Esophagus squamous epithelium (tissue), 5 donors: ENCODE measurements around the gene TUBA4B. TPM values are rescaled to one million over a fixed set of nuclear protein-coding genes. Genes with fewer than 3 reads are reported as not detected.
A peak's percentile ranks its signal among the peaks of the same experiment; 100 is the strongest.

Experiments used
- DNase-seq: peaks from one replicate; lab custom pipeline; 2025; lab: John Stamatoyannopoulos, UW
- H3K27ac ChIP-seq, 4 donors: fragments of 200-600 bp; sonication (generic); one replicate each; pipeline ENCODE4 v1.5.1; 2016 to 2019; ENCODE audit warnings: mild to moderate bottlenecking in 1 of 4
- H3K27me3 ChIP-seq, 4 donors: fragments of 200-600 bp; sonication (generic); 1 replicate in 3 of 4; 2 replicates in 1 of 4; pipeline versions ENCODE4 v1.5.1 to v1.6.0; 2017 to 2021; ENCODE audit warnings: antibody characterized with exemption in 1 of 4
- H3K36me3 ChIP-seq, 3 donors: fragments of 200-600 bp; sonication (generic); one replicate each; pipeline ENCODE4 v1.5.1; 2016 to 2019
- H3K4me1 ChIP-seq, 3 donors: fragments of 200-600 bp; sonication (generic); one replicate each; pipeline ENCODE4 v1.5.1; 2017 to 2019
- H3K4me3 ChIP-seq, 4 donors: fragments of 200-600 bp; sonication (generic); 1 replicate in 3 of 4; 2 replicates in 1 of 4; pipeline ENCODE4 v1.5.1; 2016 to 2019; ENCODE audit warnings: mild to moderate bottlenecking in 2 of 4, moderate library complexity in 1 of 4
- H3K9me3 ChIP-seq, 3 donors: fragments of 200-600 bp; sonication (generic); one replicate each; pipeline ENCODE4 v1.5.1; 2016 to 2019
- CTCF ChIP-seq, 6 experiments: fragments of 450-650 bp in 4 of 6; fragments of 200-600 bp in 2 of 6; sonication (generic) in 2 of 6; IDR thresholded peaks; one replicate each; pipeline ENCODE4 v1.5.1; 2016 to 2019; ENCODE audit warnings: antibody characterized with exemption in 6 of 6, mild to moderate bottlenecking in 4 of 6, moderate library complexity in 4 of 6
- POLR2A ChIP-seq, 4 donors: fragments of 450-650 bp; IDR thresholded peaks; one replicate each; pipeline ENCODE4 v1.6.1; 2017; ENCODE audit warnings: antibody characterized with exemption in 4 of 4, mild to moderate bottlenecking in 4 of 4, moderate library complexity in 3 of 4
- WGBS, 2 donors: methylation state at CpG; one replicate each; pipeline ENCODE4 v1.1.5; 2018; 5-methylcytosine and 5-hydroxymethylcytosine counted together
- intact Hi-C: fragments of 100-400 bp; cut with DNase I; formaldehyde crosslinking; loops from one replicate; pipeline ENCODE4 v1.15.0; 2022
- total RNA-seq, 4 donors: library from RNA; depleted of rRNA; stranded (reverse); fragments of >200 nt; gene quantifications; one replicate each; pipeline ENCODE4 v1.1.0, GENCODE V29; 2016
- donor health status: DM: yes; HTN: yes; CAD: no.

Gene TUBA4B
- total RNA-seq, 4 donors from 2014 or later, result not detected

- TF ChIP-seq CTCF (IDR thresholded peaks at IDR 0.05) (no peak), POLR2A (IDR thresholded peaks at IDR 0.05) (peak in 3 of 4 donors; percentile 75 to 88 (median 84))
- Histone ChIP-seq H3K27ac (peak within 1 kb of the TSS; percentile 95 to 99 (median 95)), H3K4me1 (peaks cover 18 to 44% (median 23%) of the 10 kb centered on the region in 3 donors), H3K4me3 (peak within 1 kb of the TSS; percentile 84 to 90 (median 90)), H3K27me3 (no peaks in the 10 kb centered on the region), H3K9me3 (no peaks in the 10 kb centered on the region), H3K36me3 (peaks cover 22 to 64% (median 33%) of the 10 kb centered on the region in 3 donors)
- WGBS, 2 donors, result 0% methylated on average over 3 to 13 of the region's 80 CpGs
- DNase-seq, result peak; percentile 96
- intact Hi-C loops, result no loop called here
Observed at GRCh38 chr2:219229305-219230058, 23.6 kb upstream of the TUBA4B start, which contains the start of the genes ANKZF1 and ATG9A. Gene ANKZF1, plus strand, starts transcription at chr2:219229806. Its CDS starts 452 bp downstream, at chr2:219230258. Gene ATG9A, minus strand, starts transcription at chr2:219229636. Its CDS starts 1,612 bp downstream, at chr2:219228024.

- peaks cover 18 to 44% (median 23%) of the 10 kb centered on the region in 3 donors for H3K4me1 ChIP-seq
- H3K27ac ChIP-seq, result peak overlapping the region; percentile 95 to 99 (median 95)
- peak overlapping the region; percentile 84 to 90 (median 90) for H3K4me3 ChIP-seq
- TF ChIP-seq POLR2A (IDR thresholded peaks at IDR 0.05) (no peak), CTCF (IDR thresholded peaks at IDR 0.05) (no peak)
- intact Hi-C loops, result no loop called here
- peaks cover 22 to 64% (median 33%) of the 10 kb centered on the region in 3 donors for H3K36me3 ChIP-seq
- no peaks in the 10 kb centered on the region for H3K9me3 ChIP-seq
- no peaks in the 10 kb centered on the region for H3K27me3 ChIP-seq
- no peak for DNase-seq
- 0 to 1% methylated on average over 18 to 22 of the region's 24 CpGs for WGBS, 2 donors
Observed at GRCh38 chr2:219230059-219230540, 22.9 kb upstream of the TUBA4B start.

- peaks cover 7 to 19% (median 9%) of the 10 kb centered on the region in 3 donors for H3K4me1 ChIP-seq
- H3K9me3 ChIP-seq, result no peaks in the 10 kb centered on the region
- WGBS, 2 donors, result 90 to 96% methylated on average over 3 of the region's 3 CpGs
- H3K36me3 ChIP-seq, result peaks cover 27 to 79% (median 53%) of the 10 kb centered on the region in 3 donors
- H3K27ac ChIP-seq, result no peak overlapping the region
- no peaks in the 10 kb centered on the region for H3K27me3 ChIP-seq
- no peak for TF ChIP-seq POLR2A (IDR thresholded peaks at IDR 0.05)
- intact Hi-C loops, result no loop called here
- no peak overlapping the region for H3K4me3 ChIP-seq
- no peak for DNase-seq
Observed at GRCh38 chr2:219234331-219234730, 18.7 kb upstream of the TUBA4B start.

GRCh38 chr2:219243291-219243761 lies 9.7 kb upstream of the TUBA4B start:
- DNase-seq, result no peak
- WGBS, 2 donors, result 57 to 70% methylated on average over 17 to 18 of the region's 28 CpGs
- intact Hi-C loops, result no loop called here

GRCh38 chr2:219244789-219245147 lies 8.3 kb upstream of the TUBA4B start:
- Histone ChIP-seq H3K4me1 (peaks cover 32 to 53% (median 43%) of the 10 kb centered on the region in 3 donors), H3K9me3 (no peaks in the 10 kb centered on the region)

More at GRCh38 chr2:219243291-219243761, 9.7 kb upstream of the TUBA4B start:
- H3K36me3 ChIP-seq, result peaks cover 0 to 30% (median 5%) of the 10 kb centered on the region in 3 donors
- no peaks in the 10 kb centered on the region for H3K9me3 ChIP-seq
- TF ChIP-seq POLR2A (IDR thresholded peaks at IDR 0.05) (no peak), CTCF (IDR thresholded peaks at IDR 0.05) (no peak)
- H3K4me1 ChIP-seq, result peaks cover 18 to 38% (median 29%) of the 10 kb centered on the region in 3 donors
- H3K27ac ChIP-seq, result peak overlapping the region in 1 of 4 donors; percentile 49
- H3K4me3 ChIP-seq, result peak overlapping the region in 2 of 4 donors; percentile 27 to 34
- no peaks in the 10 kb centered on the region for H3K27me3 ChIP-seq

More at GRCh38 chr2:219244789-219245147, 8.3 kb upstream of the TUBA4B start:
- peak overlapping the region; percentile 58 to 87 (median 82) for H3K4me3 ChIP-seq
- DNase-seq, result no peak
- intact Hi-C loops, result no loop called here
- 35 to 46% methylated on average over 4 of the region's 6 CpGs for WGBS, 2 donors
- peak overlapping the region; percentile 93 to 96 (median 95) for H3K27ac ChIP-seq
- H3K36me3 ChIP-seq, result peaks cover 0 to 25% (median 5%) of the 10 kb centered on the region in 3 donors
- TF ChIP-seq POLR2A (IDR thresholded peaks at IDR 0.05) (no peak), CTCF (IDR thresholded peaks at IDR 0.05) (no peak)
- no peaks in the 10 kb centered on the region for H3K27me3 ChIP-seq
